Stimulated activated CD4-positive, alpha-beta T cell treated with anti-CD3 and anti-CD28 coated beads, Interleukin-12 subunit alpha, Interleukin-12 subunit beta, amount 100 ng/mL, for 24 hours (primary cell): ENCODE data around the gene SLC30A7.

Experiments used
- DNase-seq, 2 experiments: peaks; one replicate each; pipeline ENCODE4 v3.0.0-alpha.2; 2020; ENCODE audit warnings: low read depth in 2 of 2

Gene SLC30A7

DNA sequence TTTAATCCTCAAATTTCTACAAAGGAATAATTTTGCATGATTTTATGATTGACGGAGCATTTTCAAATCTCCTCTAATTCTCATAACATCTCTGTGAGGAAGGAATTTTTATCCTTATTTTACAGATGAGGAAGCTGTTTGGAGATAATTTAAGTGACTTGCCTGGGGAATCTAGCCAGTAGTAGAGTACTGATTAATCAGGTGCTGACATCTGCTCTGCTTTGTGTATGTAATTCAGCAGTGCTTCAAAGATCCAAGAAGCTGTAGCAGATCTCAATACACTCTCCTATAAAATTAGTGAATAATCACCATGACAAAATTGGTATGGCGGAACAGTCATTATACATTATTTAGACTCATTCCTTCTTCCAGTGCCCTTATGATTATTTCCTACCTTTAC is 83.7 kb downstream of the SLC30A7 start:
- no peak for DNase-seq

DNA sequence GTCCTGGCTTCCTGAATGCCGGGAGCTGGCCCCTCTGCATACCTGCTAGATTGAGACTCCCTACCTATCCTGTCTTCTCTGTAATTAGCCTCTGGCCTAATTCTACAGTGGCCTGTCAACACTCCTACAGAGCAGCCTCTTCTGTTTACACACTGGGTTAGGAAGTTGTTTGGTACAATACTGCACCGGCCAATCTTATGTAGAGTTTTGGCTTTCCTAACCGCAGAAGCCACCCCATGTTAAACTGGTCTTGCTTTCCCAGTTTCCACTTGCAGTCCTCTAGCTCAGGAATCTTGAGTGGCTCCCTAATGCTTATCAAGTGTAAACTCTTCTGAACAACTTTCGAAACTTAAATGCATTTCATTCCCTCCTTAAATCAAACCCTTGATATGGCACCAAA is 86.9 kb downstream of the SLC30A7 start:
- DNase-seq: no peak

DNA sequence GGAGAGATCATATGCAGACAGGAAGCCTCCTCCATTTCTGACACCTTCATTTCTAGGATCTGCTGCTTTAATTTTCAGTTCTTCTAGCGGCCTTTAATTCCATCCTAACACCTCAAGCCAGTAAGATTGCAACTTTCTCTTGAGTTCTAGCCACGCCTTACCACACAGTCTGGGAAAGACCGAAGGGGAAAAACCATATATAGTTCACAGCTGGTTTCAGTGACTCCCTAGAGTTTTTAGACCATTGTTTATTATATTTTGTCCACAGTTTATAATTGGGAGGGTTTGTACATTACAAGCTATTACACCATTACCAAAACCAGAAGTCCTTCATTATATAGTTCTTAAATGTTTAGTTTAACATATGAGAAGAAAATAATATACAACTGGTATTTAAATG is 92.2 kb downstream of the SLC30A7 start:
- no peak for DNase-seq

DNA sequence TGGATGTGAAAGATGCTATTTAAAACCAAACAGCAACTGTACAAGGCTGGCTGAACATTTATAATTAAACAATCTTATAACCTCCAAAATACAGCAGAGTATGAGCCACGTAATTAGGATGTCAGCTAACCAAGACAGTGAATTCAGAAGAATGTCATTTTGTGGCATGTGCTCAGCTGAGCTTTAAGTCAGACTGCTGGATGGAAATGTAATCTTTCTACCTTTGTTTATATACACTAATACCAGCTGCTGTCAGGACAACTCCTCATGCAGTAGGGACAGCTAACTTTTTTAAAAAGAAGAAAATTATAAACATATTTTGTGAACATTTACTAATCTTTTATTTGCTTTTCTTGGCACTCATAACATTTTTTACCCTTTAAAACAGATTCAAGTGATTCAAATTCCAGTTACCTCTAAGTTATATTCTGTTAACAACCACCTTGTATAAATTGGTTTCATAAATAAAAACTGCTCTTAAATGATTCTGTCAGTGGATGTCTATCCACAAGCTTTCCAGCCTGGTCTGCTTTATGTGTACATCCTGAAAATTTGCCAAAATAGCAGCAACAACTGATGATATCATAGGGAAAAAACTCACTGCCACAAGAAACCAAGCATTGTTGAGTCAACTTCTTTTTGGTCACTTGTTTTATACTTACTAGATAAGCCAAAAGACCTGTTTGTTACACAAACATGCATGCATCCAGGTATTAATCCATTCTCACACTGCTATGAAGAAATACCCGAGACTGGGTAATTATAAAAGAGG is 93.6 kb downstream of the SLC30A7 start:
- DNase-seq: no peak

DNA sequence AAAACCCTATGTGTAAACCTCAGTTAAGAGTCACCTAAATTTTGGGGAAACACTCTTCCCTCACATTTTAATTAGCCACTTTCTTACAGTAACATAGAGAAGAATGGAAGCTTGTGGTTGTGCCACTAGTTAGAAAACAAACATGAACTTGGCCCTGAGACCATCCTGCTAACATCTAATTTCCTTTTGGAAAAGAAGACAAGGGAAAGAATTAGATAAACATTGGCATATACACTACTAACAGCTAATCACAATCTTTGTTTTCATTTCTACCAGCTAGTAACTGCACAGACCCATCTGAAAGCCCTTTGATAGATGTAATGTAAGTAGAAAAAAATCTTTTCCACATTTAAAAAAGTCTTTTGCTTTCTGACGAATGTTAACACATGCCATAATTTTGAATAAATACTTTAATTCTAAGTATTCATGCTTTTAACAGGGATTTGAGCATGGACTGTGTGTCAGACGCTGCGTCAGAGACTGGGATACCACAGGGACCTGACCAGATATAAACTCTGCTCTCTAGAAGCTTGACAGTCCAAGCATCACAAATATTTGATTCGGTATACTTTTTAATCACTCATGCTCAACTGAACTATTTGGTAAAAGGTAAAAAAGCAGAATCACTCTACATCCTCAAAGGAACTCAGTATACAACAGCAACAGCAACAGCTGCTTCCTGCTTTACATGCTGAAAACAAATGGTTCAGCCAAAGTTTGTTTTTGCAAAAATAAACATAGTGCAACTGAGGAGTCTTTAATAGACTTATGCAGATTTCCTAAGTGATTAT is 99.5 kb downstream of the SLC30A7 start:
- DNase-seq: no peak

DNA sequence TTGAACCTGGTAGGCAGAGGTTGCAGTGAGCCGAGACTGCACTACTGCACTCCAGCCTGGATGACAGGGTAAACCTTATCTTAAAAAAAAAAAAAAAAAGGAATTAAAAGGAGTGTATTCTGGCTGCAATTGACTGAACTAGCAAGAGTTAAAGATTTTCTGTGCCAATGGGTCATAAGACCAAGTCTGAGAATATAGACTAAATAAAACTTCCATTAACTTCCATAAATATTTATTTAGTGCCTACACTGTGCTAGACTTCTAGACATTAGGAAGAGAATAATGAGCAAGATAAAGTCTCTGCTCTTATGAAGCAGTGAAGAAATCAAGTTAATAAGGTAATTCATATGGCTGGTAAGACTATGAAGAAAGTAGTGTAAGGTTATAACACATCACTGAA is 102.5 kb downstream of the SLC30A7 start:
- DNase-seq: no peak

DNA sequence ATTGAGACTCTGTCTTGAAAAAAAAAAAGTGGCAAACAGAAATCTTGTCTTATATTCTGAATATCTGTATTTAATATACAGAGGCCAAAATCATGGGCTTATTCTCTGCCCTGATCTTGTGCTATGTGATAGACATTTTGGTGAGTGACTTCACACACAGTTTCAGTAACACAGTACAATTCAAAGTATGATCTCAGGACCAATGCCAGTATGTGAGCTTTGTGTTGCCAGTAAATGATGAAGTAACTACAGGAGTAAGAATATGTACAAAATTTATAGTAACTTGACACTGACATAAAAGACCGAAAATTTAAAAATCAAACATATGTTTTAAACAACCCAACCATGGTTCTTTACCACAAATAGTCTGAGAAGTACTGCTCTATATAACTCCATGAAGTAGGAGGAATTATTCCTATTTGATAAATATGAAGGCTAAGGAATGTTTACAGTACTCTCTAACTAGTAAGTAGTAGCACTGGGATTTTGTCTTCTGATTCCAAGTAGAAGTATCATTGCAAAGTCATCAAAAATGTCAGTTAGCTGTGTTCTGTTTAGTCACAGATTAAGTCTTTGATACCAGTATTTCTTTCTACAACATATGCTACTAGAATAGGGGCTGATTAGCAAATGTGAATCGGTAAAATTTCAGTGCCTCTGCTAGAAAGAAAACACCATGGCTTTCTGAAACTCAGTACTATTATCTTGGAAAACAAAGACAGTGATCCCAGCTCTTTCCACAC is 104.4 kb downstream of the SLC30A7 start:
- no peak for DNase-seq

DNA sequence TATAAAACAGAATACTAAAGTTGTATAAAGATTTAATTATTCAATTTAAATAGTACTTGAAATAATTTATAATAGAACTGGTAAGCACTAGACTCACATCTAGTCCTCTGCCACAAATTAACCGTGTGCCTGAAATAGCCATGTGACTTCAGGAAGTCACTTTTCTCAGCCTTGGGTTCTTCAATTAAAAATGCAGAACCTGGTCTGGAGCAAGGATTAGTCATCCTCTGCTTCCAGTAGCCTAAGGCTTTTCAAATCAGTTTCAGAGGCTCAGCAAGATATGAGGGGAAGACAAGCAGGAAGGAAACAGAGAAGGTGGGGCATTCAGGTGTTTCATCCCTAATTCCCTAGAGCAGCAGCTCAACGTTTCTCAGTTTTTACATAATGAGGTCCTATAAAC is 106.7 kb downstream of the SLC30A7 start:
- DNase-seq: no peak

DNA sequence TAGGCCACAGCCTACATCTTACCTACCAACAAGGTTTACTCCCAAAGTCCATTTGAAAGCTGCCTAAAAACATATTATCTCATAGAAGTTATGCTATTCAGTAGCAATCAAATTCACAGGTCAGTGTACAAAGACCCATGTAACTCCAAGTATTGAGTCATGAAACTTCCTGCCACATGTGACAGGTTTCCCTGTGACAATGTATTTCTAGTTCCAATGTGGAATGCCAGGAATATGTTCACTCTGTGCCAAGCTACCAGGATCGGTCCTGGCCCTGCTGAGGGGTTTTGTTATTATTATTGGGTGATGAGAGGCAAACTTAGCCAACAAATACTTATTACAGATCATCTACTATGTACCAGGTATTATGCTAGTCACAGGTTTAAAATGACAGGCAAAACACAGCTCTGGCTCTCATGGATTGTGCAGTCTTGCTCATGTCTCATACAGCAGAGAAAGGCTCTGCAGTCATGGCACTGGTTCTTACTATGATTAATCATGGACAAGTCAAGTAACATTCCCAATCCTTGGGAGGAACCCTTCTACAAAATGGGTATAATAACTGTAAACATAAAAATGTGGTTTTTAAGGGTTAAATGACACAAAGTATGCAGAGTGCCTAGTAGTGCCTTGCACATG is 107.2 kb downstream of the SLC30A7 start:
- no peak for DNase-seq

DNA sequence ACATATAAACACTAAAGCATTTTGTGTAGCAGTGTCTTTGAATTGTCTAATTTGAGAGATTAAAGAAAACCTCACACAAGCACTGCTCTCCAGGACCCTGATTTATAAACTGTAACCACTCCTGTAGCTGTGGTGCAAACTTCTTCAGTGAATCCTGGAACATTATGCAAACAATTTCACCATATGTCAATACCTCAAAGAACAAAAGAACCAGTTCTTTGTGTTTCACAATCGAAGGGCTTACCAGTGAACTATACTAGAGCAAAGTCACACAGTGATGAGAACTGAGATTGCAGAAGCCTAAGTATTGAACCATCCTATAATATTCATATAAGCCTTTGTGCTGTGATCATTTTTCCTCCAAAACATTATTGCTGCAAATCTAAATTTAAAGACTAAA is 108.2 kb downstream of the SLC30A7 start:
- no peak for DNase-seq

DNA sequence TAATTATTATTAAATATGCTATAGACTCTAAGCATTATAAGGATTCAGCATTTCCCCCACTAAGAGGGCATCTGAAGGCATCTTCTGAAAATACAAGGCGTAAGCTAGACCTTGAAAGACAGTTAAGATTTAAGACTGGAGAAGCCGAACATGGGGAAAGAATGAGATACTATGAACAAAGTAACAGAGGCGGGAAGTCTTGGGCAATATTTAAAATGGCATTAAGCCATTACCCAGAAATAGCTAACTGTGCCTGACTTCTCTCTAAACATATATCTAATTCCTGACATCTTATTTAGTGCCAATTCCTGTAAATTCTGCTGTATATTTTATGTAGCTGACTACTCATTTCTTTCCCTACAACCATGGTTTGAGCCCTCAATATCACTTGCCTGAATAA is 108.8 kb downstream of the SLC30A7 start:
- no peak for DNase-seq

DNA sequence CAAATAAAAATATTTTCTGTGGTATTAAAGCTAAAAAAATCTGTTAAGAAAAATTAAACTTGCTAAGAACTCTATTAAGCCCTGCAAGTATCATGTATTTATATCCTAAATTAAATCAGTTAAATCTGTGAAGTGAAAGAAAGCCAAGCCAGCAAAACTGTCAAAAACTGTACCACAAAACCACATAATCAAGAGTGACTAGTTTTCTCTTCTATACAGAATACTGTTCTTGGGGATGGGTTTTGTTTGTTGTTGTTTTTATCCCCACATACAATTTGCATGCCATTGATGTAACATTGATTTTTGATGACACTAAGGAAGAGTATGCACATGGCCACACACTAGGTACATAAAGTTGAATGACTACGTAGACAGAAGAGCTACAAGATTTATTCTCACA is 109.3 kb downstream of the SLC30A7 start:
- DNase-seq: no peak

DNA sequence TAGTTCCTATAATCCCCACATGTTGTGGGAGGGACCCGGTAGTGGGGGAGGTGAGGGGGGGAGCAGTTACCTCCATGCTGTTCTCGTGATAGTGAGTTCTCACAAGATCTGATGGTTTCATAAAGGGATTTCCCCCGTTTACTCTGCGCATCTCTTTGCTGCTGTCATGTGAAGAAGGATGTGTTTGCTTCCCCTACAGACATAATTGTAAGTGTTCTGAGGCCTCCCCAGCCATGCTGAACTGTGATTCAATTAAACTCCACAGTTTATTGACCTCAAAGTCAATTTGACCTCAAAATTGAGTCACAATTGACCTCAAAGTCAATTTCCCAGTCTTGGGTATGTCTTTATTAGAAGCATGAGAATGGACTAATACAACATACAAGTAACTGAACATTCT is 110.0 kb downstream of the SLC30A7 start:
- no peak for DNase-seq

DNA sequence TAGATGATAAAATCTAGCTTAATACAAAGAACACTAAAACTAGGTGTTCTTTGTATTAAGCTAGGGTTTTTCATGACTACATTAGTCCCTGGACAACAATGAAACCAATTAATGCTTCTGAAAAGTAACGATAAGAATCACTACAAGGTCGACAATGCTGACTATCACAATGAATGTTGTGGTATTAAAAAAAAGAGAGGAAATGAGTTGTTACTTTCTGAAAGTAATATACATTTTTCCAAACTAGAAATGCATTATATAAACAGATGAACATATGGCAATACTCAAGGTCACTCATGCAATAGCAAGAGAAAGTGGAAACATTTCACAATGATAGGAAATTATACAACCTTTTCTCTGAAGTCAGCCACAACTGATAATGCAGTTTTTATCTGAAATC is 110.7 kb downstream of the SLC30A7 start:
- no peak for DNase-seq

DNA sequence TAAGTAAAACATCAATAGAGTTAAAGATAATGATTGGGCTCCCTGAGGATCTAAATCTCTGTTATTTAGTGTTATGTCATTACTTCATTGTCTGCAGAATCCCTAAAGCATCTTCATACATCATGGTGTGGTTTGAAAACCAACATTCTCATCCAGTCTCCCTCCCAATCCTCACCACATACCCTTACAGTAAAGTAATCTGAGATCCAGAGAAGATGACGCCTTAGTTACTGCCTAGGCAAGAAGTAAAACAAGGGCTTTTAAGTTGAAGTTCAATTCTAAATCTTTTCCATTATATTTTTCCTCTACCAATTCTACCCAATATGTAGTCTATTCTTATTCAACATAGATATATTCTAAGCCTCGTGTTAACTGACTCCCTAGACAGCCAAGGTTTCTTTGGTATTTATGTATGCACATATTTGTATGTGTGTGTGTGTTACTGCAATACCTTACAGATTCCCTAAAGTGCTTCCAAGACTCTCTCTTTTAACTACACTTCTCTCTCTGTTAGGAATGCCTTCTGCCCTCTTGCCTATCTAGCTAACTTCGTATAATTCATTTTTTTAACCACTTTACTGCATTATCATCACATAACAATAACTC is 112.4 kb downstream of the SLC30A7 start:
- no peak for DNase-seq

DNA sequence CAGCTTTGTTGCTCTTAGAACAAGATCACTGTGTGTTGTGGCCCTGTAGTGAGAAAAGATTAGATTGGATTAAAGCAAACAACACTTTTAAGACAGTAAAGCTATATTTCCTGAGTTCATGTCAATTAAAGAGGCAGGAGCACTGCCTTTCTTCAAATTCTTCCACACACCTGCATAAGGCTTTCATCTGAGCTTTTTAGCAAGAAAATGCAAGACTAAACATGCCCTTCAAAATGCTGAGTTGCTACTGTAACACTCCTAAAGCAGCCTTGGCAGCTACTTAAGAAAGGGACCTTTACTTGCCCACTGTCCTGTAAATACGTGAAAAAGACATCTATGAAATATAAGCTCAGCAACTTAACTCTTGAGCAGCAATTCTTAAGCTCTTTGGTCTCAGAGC is 117.9 kb downstream of the SLC30A7 start:
- DNase-seq: no peak

DNA sequence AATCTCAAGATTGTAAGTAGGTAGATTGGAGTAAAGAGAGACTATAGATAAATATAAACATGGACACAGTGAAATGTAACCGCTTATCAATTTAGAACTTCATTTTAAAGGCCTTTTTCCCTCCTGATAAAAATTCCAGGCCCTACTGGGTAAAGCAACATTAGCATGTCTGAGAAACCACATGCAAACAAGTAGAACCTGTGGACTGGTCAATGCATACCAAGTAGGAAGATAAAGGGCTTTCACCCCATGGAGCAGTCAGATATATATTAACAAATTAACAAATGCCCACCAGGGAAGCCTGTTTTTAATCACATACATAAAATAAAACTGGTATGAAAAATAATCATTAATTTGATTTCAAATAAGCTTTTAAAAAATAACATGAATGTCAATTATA is 121.6 kb downstream of the SLC30A7 start:
- no peak for DNase-seq

DNA sequence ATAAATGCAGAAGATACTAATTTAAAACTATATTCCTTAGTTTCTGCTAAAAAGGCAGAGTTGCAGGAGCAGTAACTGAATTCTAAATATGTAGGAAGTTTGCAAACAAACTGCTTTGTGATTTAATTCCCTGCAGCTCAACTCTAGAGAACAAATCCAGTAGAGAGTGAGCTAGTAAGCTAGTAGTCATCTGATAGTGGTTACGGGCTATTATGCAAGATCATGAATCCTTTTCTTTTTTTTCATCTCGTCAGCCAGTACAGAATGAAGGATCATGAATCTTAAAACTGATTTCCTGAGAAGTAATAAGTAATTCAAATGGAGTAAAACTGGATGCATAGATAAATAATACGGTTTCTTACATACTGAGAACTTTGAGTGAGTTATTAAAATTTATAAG is 126.4 kb downstream of the SLC30A7 start:
- no peak for DNase-seq

DNA sequence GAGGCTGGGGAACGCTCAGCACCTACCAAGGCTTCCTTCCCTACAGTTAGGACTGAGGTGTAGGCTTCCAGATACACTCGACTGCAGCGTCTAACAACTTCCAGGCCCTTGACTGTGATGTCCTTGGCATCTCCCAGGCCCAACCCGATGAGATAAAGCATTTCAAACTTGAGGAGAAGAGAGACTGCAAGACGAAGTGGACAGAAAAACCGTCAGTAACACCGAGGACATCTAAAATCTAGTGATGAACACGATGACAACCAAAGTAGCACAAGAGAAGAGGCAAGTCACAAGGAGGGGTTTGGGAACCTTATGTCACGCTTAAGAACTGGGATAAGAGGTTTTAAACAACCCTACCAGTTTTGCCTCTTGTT is 129.4 kb downstream of the SLC30A7 start:
- DNase-seq: peak in 1 of 2 experiments; percentile 16

DNA sequence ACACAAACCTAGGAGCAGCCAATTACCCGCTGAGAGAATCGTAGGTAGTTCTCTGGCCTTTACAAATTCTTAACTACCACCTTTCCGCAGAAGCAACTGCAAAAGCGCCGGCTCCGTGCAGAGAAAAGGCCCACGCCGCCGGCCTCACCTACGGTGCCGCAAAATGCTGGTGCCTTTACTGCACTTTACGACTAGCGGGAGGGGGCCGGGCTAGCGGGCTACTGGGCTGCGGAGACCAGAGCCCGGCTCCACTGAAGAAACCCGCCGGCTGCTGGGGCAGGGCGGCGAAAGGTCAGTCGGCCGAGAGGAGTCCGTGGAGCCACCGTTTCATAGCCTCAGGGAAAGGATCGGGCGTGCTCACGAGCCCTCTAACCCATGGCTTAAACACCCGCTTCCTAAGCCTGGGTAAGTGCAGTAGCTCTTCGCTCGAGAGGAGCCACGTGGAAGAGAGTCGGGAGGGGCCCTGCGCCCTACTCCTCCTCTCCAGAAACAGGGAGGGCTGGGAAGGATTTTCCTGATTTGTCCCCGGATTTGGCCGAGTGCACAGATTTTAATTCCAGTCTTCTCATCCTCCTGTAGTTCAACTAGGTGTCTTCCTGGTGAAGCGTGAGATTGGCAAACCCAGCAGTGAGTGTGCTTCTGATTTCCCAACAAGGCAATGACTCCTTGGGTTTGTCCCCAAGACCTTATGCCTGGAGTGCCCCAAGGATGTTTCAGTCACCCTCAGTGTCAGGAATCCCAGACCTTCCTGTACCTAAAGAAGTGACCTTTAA is 130.0 kb downstream of the SLC30A7 start, which contains the start of gene DPH5:
TSS of gene DPH5 (minus strand) at position 128 of the 773 bp plus-strand sequence. CDS start 341 bp downstream, outside the sequence.
- DNase-seq: peak; percentile 78 to 92

DNA sequence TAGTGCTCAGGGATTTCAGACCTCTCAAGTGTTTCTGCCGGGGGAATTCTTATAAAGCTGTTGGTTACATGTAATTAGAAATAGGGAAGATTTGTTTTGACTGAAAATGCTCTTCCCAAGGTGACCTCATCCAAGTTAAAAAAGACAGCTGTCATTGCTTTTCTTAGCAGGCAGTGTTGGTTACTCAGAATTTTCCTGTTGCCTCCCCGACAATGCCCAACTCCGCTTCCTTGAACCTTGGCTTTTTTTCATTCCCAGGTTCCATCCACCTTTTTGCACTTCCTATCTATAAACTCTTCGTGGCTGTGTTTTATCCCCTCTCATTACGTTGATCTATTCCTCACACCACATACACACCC is 130.5 kb downstream of the SLC30A7 start:
- DNase-seq: no peak
